ENCODE measurements around the gene RPS6KA5. TPM values are rescaled to one million over a fixed set of nuclear protein-coding genes. Genes with fewer than 3 reads are reported as not detected.
"Not testable (repeated sequence)": the region's sequence is repeated elsewhere in the genome, so short reads cannot be mapped to it uniquely, and the experiment has no call there.

RPS6KA5 gene
- total RNA-seq, 1 experiment from 2014 or later, result 11.0 TPM

DNA sequence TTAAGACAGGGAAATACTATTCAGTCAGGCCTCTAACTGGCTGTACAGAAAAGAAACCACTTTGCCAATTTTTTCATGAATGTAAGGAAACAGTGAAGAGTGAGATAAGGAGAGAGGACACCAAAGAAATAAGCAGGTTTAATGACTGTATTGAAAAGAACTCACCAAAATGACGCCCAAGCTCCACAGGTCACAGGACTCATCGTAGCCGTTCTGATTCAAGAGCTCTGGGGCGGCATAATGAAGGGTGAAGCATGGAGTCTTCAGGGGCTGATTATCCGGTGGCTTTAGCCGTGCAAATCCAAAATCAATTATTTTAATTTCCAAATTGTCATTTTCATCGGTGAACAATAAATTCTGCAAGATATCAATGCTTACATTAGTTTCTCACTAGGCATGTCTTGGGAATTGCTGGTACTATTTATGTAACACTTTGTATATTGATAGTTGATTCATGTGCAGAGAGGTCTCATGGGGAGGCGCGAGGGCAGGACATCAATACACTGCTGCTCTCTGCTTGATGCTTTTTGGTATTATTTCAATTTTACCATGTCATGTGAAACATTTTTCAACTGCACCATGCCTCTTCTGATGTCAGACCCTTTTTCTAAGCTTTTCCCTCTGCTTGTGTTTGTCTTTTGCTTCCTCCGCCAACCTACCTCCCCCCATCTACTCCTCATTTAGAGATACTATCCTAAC is 170.0 kb downstream of the RPS6KA5 start:
- Histone ChIP-seq H3K4me1 (peaks cover 4% of the 10 kb centered on the region), H3K9me3 (replicated peaks) (no peaks in the 10 kb centered on the region), H3K27ac (no peak overlapping the region), H3K36me3 (peaks cover 4% of the 10 kb centered on the region; the same call in 1 of the 2 replicates), H3K4me3 (no peak overlapping the region), H3K27me3 (no peaks in the 10 kb centered on the region)
- no peak for DNase-seq

GRCh38 chr14:90886297-90886815 is 174.1 kb downstream of the RPS6KA5 start:
- no peak overlapping the region for H3K4me3 ChIP-seq
- peaks cover 6% of the 10 kb centered on the region; the same call in 1 of the 2 replicates for H3K36me3 ChIP-seq
- no peaks in the 10 kb centered on the region for H3K27me3 ChIP-seq
- peaks cover 4% of the 10 kb centered on the region for H3K4me1 ChIP-seq
- peak; percentile 80 to 88 for DNase-seq
- peak overlapping the region; percentile 41 for H3K27ac ChIP-seq
- H3K9me3 ChIP-seq (replicated peaks), result peaks cover 9% of the 10 kb centered on the region; the same call in 1 of the 2 replicates

- no peak overlapping the region for H3K4me3 ChIP-seq
- H3K27me3 ChIP-seq, result no peaks in the 10 kb centered on the region
- no peak overlapping the region for H3K27ac ChIP-seq
- peaks cover 9% of the 10 kb centered on the region; the same call in 1 of the 2 replicates for H3K9me3 ChIP-seq (replicated peaks)
- no peak for DNase-seq
- H3K36me3 ChIP-seq, result peaks cover 6% of the 10 kb centered on the region; the same call in 1 of the 2 replicates
- peaks cover 4% of the 10 kb centered on the region for H3K4me1 ChIP-seq
Observed at GRCh38 chr14:90883782-90884181, 176.7 kb downstream of the RPS6KA5 start.

GRCh38 chr14:90883197-90883596 is 177.2 kb downstream of the RPS6KA5 start:
- Histone ChIP-seq H3K9me3 (replicated peaks) (peaks cover 9% of the 10 kb centered on the region; the same call in 1 of the 2 replicates), H3K27me3 (no peaks in the 10 kb centered on the region), H3K4me3 (no peak overlapping the region), H3K27ac (no peak overlapping the region), H3K4me1 (peaks cover 4% of the 10 kb centered on the region), H3K36me3 (peaks cover 6% of the 10 kb centered on the region; the same call in 1 of the 2 replicates)
- no peak for DNase-seq

DNA sequence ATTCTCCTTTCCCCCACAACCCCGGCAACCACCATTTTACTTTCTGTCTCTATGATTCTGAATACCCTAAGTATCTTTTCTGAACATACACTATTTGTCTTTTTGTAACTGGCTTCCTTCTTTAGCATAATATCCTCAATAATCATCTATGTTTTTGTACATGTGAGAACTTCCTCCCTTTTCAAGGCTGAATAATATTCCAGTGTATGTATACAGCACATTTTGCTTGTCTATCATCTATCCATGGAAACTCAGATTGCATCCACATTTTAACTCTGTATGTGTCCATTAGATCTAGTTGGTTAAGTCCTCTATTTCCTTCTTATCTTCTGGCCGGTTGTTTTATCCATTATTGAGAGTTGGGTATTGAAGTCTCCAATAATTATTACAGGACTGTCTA is 180.2 kb downstream of the RPS6KA5 start:
- Histone ChIP-seq H3K4me3 (no peak overlapping the region), H3K4me1 (no peaks in the 10 kb centered on the region), H3K27ac (no peak overlapping the region), H3K9me3 (replicated peaks) (peaks cover 9% of the 10 kb centered on the region; the same call in 1 of the 2 replicates), H3K36me3 (peaks cover 2% of the 10 kb centered on the region; the same call in 1 of the 2 replicates), H3K27me3 (no peaks in the 10 kb centered on the region)
- no peak for DNase-seq

DNA sequence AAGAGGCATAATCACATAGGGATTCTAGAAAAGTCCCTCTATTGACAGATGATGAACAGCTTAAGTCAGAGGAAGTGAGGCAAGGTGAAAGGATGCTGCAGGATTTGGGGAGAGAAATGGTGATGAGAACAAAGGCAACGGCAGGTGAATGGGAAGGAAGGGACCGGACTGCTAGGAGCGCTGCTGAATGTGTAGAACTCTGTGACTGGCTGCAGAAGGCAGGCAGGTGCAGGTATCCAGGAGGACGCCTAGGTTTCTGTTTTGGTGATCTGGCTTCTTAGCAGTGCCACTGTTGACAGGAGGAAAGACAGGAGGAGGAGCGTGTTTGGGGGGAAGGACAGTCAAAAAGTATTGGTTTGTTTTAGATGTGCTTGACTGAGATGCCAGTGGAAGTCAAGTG is 185.8 kb downstream of the RPS6KA5 start:
- no peak overlapping the region for H3K4me3 ChIP-seq
- H3K27me3 ChIP-seq, result no peaks in the 10 kb centered on the region
- peaks cover 4% of the 10 kb centered on the region; the same call in 1 of the 2 replicates for H3K36me3 ChIP-seq
- DNase-seq, result no peak
- H3K4me1 ChIP-seq, result no peaks in the 10 kb centered on the region
- no peaks in the 10 kb centered on the region for H3K9me3 ChIP-seq (replicated peaks)
- no peak overlapping the region for H3K27ac ChIP-seq

GRCh38 chr14:90871605-90872233 is 188.7 kb downstream of the RPS6KA5 start:
- no peaks in the 10 kb centered on the region for H3K27me3 ChIP-seq
- no peaks in the 10 kb centered on the region for H3K4me1 ChIP-seq
- H3K27ac ChIP-seq, result no peak overlapping the region
- no peaks in the 10 kb centered on the region for H3K9me3 ChIP-seq (replicated peaks)
- DNase-seq, result no peak
- peaks cover 4% of the 10 kb centered on the region; the same call in 1 of the 2 replicates for H3K36me3 ChIP-seq
- H3K4me3 ChIP-seq, result no peak overlapping the region

DNA sequence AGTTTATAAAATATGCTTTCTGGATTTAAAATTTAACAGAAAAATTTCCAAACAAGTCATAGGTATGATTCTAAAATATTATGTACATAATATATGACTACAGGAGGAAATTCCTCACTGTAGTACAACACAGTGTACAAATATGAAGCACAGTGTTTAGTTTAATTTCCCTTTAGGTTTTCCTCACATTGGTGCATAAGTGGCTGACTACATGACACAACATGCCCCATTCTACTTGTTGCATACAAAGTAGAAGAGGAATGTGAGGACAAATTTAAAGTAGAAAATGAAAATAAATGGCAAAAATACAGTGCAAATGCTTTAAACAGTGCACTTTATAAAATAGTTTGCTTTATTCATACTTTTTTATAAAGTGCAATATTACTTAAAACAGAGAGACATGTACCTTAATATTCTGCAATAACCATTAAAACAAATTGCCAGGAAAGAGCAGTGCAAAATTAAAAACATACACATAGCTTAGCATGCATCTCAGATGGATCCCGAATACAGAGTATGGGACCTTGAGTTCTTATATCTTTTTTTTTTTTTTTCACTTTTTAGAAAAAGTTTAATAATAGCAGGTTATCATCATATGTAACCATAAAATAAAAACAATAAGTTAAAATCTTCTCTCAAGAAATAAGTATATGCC is 189.4 kb downstream of the RPS6KA5 start:
- Histone ChIP-seq H3K4me1 (no peaks in the 10 kb centered on the region), H3K36me3 (peaks cover 4% of the 10 kb centered on the region; the same call in 1 of the 2 replicates), H3K9me3 (replicated peaks) (no peaks in the 10 kb centered on the region), H3K4me3 (no peak overlapping the region), H3K27ac (no peak overlapping the region), H3K27me3 (no peaks in the 10 kb centered on the region)
- DNase-seq, result no peak

DNA sequence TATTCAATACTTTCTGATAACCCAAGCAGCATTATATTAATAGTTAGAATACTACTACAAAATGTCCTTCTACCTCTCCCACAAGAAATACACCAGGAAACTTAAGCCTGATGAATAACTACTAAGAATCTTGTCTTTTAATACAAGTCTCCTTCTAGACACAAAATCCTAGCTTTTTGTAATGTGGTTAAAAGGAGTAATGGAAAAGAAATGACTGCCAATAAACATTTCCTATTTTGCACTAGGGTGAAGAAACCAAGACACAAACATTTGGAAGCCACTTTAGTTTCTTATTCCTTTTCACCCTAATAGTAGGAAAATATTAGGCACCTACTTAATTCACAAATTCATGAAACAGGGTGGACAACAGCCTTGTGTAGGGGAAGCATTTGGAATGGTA is 192.9 kb downstream of the RPS6KA5 start:
- no peak overlapping the region for H3K27ac ChIP-seq

GRCh38 chr14:90866833-90867232 is 193.6 kb downstream of the RPS6KA5 start:
- Histone ChIP-seq H3K9me3 (replicated peaks) (no peaks in the 10 kb centered on the region), H3K27me3 (no peaks in the 10 kb centered on the region), H3K27ac (no peak overlapping the region), H3K36me3 (no peaks in the 10 kb centered on the region), H3K4me3 (no peak overlapping the region), H3K4me1 (no peaks in the 10 kb centered on the region)
- DNase-seq, result no peak

More for the DNA sequence above, 192.9 kb downstream of the RPS6KA5 start:
- H3K4me3 ChIP-seq, result no peak overlapping the region
- H3K4me1 ChIP-seq, result no peaks in the 10 kb centered on the region
- H3K9me3 ChIP-seq (replicated peaks), result no peaks in the 10 kb centered on the region
- no peak for DNase-seq
- no peaks in the 10 kb centered on the region for H3K36me3 ChIP-seq
- H3K27me3 ChIP-seq, result no peaks in the 10 kb centered on the region

DNA sequence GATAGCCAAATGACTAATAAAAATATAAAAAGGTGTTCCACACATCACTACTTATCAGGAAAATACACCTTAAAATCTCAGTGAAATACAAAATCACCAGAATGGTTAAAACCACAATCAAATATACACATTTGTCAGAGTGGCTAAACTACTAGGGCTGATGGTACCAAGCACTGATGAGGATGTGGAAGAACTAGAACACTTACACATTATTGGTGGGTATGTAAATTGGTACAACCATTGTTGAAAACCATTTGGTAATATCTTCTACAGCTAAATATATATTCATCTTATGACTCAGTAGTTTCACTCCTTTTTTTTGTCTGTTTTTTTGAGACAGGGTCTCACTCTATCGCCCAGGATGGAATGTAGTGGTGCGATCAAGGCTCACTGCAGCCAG is 195.7 kb downstream of the RPS6KA5 start:
- Histone ChIP-seq H3K4me1 (no peaks in the 10 kb centered on the region), H3K36me3 (no peaks in the 10 kb centered on the region), H3K4me3 (no peak overlapping the region), H3K27ac (no peak overlapping the region), H3K27me3 (no peaks in the 10 kb centered on the region), H3K9me3 (replicated peaks) (no peaks in the 10 kb centered on the region)
- no peak for DNase-seq

- Histone ChIP-seq H3K27ac (no peak overlapping the region), H3K4me3 (no peak overlapping the region), H3K27me3 (no peaks in the 10 kb centered on the region), H3K9me3 (replicated peaks) (no peaks in the 10 kb centered on the region; the same call in 1 of the 2 replicates), H3K4me1 (no peaks in the 10 kb centered on the region), H3K36me3 (no peaks in the 10 kb centered on the region)
- no peak for DNase-seq
Observed at GRCh38 chr14:90858511-90858910, 201.9 kb downstream of the RPS6KA5 start.

- H3K9me3 ChIP-seq (replicated peaks), result no peaks in the 10 kb centered on the region; the same call in 1 of the 2 replicates
- no peak for DNase-seq
- H3K27me3 ChIP-seq, result no peaks in the 10 kb centered on the region
- H3K27ac ChIP-seq, result no peak overlapping the region
- H3K36me3 ChIP-seq, result no peaks in the 10 kb centered on the region
- H3K4me1 ChIP-seq, result no peaks in the 10 kb centered on the region
- H3K4me3 ChIP-seq, result no peak overlapping the region
Observed at GRCh38 chr14:90857866-90858265, 202.6 kb downstream of the RPS6KA5 start.

DNA sequence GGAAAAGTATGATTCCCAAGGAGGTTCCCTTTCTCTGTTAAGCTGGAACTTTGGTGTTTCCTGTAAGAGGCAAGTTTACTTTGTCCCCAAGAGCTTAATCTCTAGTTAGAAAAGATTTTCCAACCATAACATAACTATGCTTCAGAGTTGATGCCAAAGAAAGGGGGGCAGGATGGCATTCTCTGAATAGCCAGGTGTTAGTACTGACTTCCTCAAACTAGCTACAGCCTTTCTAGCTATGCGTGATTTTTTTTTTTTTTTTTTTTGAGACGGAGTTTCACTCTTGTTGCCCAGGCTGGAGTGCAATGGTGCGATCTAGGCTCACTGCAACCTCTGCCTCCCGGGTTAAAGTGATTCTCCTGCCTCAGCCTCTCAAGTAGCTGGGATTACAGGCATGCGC is 204.3 kb downstream of the RPS6KA5 start:
- H3K27me3 ChIP-seq; H3K9me3 ChIP-seq (replicated peaks); H3K4me1 ChIP-seq: not testable (repeated sequence)

DNA sequence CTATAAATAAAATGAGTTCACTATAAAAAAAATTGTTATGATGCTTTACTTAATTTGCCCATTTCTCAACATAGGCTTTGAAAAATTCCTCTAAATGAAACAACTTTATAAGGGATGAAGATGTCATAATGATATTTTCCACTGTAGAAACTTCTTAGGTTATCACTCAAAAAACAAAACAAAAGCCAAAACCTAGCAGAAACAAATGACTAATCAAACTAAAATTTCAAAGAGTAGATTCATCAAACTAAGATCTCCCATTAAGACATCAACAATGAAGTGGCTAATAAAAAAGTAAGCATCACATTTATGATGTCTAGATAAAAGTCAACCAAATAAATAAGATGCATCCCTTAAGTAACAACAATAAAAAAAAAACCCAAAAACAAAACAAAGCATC is 207.3 kb downstream of the RPS6KA5 start:
- H3K4me3 ChIP-seq, result no peak overlapping the region
- H3K36me3 ChIP-seq, result no peaks in the 10 kb centered on the region
- no peak overlapping the region for H3K27ac ChIP-seq

More for the DNA sequence above, 204.3 kb downstream of the RPS6KA5 start:
- H3K4me3 ChIP-seq, H3K27ac ChIP-seq, H3K36me3 ChIP-seq, DNase-seq: not testable (repeated sequence)

More for the DNA sequence above, 207.3 kb downstream of the RPS6KA5 start:
- Histone ChIP-seq H3K27me3 (no peaks in the 10 kb centered on the region), H3K4me1 (peaks cover 13% of the 10 kb centered on the region), H3K9me3 (replicated peaks) (no peaks in the 10 kb centered on the region)
- DNase-seq, result no peak
